Loucy (cell line): ENCODE data around the gene HPSE2.

ENCODE experiments used
- EZH2phosphoT487 ChIP-seq: fragments of 200-600 bp; IDR thresholded peaks from 2 replicates; pipeline ENCODE4 v1.6.1; 2018; ENCODE audit warnings: antibody characterized with exemption, mild to moderate bottlenecking, moderate library complexity, borderline replicate concordance
- TF ChIP-seq, protein P1 (sequence below): fragments of 200-600 bp; sonication (generic); conservative IDR thresholded peaks from 2 replicates; pipeline ENCODE4 v1.5.1; 2014; ENCODE audit warnings: mild to moderate bottlenecking, antibody characterized with exemption, low read length

DNA sequence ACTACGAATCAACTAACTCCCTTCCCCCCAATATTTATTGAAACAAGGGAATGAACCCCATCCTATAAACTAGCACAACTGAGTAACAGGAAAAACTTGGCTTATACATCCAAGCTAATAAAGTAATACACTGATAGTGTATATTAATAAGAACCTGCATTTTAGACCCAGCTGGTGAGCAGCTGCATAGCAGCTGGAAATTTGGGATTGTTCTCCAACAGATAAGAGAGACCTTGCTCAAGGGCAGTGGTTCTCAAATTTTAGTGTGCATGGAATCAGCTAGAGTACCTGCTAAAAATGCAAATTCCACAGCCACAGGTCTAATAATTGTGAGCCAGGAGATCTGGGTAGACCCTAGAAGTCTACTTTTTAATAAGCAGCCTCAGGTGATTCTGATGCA lies 404.3 kb downstream of the HPSE2 start:
- TF ChIP-seq, protein P1, sequence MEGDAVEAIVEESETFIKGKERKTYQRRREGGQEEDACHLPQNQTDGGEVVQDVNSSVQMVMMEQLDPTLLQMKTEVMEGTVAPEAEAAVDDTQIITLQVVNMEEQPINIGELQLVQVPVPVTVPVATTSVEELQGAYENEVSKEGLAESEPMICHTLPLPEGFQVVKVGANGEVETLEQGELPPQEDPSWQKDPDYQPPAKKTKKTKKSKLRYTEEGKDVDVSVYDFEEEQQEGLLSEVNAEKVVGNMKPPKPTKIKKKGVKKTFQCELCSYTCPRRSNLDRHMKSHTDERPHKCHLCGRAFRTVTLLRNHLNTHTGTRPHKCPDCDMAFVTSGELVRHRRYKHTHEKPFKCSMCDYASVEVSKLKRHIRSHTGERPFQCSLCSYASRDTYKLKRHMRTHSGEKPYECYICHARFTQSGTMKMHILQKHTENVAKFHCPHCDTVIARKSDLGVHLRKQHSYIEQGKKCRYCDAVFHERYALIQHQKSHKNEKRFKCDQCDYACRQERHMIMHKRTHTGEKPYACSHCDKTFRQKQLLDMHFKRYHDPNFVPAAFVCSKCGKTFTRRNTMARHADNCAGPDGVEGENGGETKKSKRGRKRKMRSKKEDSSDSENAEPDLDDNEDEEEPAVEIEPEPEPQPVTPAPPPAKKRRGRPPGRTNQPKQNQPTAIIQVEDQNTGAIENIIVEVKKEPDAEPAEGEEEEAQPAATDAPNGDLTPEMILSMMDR, result no peak
- no peak for TF ChIP-seq EZH2phosphoT487
